GM23248 (cell line): ENCODE results near the gene ZBED1.

Source experiments
- EZH2 ChIP-seq: fragments of 200-600 bp; sonication (generic); IDR thresholded peaks from 2 replicates; pipeline ENCODE4 v1.6.1; 2018; ENCODE audit warnings: antibody characterized with exemption, mild to moderate bottlenecking; ENCODE audit not compliant: insufficient read depth, poor library complexity, severe bottlenecking
- EZH2phosphoT487 ChIP-seq: fragments of 200-600 bp; sonication (generic); IDR thresholded peaks from 2 replicates; pipeline ENCODE4 v1.6.1; 2018; ENCODE audit warnings: antibody characterized with exemption, moderate library complexity, mild to moderate bottlenecking, low read depth; ENCODE audit not compliant: insufficient read depth

- TF ChIP-seq EZH2phosphoT487 (no peak), EZH2 (no peak)
Measured at GRCh38 chrX:2498781-2499302, 1.9 kb downstream of the ZBED1 start.
